NB4 (cell line): ENCODE data around the gene WNT10A.

Experiments used
- CTCF ChIP-seq: IDR thresholded peaks from one replicate; pipeline ENCODE4 v1.5.1; 2012; ENCODE audit warnings: low read depth, low read length
- MAX ChIP-seq: IDR thresholded peaks from 2 replicates; pipeline ENCODE4 v1.6.1; 2011; ENCODE audit warnings: low read depth, low read length
- POLR2A ChIP-seq: IDR thresholded peaks from 2 replicates; pipeline ENCODE4 v1.6.1; 2011; ENCODE audit warnings: mild to moderate bottlenecking; ENCODE audit not compliant: insufficient read length; ENCODE audit errors: extremely low read depth

- no peak for TF ChIP-seq CTCF
- no peak for TF ChIP-seq POLR2A
- no peak for TF ChIP-seq MAX
These were observed 1.2 kb downstream of the WNT10A start for GRCh38 chr2:218881744-218882460.
